ENCODE data around the gene KAZN.

KAZN gene

GRCh38 chr1:14778541-14778897 is 180.0 kb downstream of the KAZN start:
- DNase-seq: no peak

DNA sequence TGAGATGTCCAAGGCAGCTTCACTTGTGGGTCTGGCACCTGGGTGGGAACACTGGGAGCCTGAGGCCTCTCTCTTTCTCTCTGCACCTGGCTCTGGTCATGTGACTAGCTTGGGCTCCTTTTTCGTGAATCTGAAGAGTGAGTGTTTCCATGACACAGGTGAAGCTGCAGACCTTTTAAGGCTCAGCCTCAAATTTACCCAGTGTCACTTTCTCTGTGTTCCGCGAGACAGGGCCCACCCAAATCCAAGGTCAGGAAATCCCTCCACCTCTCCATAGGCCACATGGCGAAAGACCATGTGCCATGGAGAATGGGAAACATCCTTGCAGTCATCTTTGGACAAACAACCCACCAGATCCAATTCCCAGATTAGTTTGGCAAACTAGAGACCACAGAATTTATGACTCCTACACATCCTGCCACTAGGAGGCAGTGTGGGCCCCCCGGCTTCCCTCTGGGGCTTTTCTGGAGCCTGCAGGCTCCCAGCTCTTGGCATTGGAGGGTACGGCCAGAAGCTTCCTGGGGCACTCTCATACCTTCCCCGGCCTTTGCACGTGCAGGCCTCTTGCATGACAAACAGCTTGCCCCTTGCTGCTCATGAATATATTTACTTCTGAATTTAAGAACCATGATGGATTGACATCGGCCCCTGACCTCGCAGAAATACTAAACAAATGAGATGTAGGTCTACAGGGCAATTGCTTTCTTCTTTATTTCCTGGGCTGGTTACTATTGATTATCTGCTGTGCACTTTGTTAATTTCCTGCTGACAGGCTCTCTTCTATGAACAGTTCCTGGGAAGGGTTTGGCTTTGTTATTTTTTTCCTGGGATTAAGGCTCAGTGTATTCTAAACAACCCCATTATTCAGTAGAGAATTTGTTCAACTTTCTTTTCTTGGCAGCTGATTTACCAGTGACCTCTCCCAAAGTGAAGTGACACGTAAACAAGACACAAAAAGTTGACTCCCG is 180.7 kb downstream of the KAZN start:
- DNase-seq: peak; percentile 18

DNA sequence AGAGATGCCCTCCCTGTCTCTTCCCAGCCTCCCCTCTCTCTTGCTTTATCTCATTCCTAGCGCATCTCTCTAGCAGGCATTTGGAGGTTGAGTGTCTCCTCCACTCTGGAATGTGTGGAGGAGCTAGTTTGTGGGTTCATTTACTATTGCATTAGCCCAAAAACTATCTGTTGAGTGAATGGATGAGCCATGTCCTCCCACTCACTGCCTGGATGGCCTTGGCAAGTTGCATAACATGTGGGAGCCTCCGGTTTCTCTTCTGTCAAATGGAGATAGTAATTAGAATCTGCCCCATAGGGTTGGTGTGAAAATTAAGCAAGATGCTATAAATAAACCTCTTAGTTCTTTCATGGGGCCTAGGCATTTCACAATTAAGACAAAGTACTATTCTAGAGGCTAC is 181.8 kb downstream of the KAZN start:
- no peak for DNase-seq

DNA sequence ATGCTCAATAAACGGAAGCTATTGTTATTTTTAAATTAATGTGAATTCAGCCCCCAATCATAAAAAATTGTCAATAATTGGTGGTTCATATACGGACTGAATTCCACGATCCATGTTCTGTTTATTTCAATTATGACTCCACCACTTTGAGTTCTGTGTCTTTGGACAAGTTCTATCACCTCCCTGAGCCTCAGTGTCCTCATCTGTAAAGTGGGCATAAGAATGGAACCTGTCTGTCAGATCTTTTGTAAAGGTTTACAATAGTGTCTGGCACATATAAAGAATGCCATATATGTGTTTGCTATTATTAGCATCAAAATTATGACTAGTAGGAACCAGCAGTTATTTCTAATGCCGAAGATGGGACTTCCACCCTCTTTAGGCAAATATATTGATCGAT is 183.3 kb downstream of the KAZN start:
- DNase-seq: no peak

- DNase-seq: no peak
Measured at GRCh38 chr1:14782741-14783591, 184.5 kb downstream of the KAZN start.

DNA sequence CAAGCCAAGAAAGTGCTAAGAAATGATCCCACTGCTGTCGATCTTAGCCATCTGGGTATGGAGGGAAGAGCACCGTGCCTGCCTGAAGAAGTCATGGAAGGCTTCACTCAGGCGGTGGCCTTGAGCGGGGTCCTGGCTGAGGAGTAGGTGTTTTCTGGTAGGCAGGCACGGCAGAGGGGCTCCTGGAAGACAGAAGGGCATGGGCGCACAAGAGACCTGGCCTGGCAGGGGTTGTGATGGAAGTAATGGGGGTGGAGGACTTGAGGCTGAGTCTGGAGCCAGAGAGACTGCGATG is 185.1 kb downstream of the KAZN start:
- DNase-seq: no peak

GRCh38 chr1:14784790-14785773 is 186.6 kb downstream of the KAZN start:
- no peak for DNase-seq

- no peak for DNase-seq
Measured at GRCh38 chr1:14786109-14786675, 187.7 kb downstream of the KAZN start.

DNA sequence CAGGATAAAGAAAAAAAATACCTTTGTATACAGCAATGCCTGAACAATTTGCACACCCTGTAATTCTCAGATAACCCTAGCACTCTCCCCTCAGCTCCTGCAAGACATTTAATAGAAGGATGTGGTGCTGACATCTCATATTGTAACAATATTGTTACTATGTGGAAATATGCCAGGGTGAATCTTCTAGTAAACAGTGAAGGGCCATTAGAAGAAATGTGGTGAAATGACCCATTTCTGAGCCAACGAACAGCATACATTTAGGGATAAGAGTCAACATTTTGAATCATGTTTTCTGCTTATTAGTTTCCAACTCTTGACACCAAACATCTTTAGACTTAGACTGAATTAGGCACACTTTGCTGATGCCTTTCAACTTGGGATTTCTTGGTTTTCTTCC is 188.2 kb downstream of the KAZN start:
- no peak for DNase-seq

DNA sequence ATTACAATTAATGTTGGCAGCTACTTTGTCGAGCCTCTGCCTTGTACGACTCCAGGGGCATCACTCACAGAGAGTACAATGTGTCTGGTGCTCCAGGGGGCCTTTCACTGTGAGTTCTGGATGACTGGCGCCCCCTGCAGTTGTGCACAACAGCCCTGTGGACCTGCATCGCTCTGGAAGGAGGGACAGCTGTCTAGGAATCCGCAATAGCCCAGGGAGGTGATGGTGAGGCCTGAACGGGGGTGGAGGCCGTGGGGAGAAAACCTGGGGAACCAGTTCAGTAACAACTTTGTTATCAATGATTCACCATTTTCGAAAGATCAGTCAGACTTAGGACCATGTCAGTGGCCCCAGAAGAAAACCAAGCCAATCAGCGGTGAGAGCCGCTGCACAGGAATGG is 189.1 kb downstream of the KAZN start:
- no peak for DNase-seq

- no peak for DNase-seq
Measured at GRCh38 chr1:14788080-14788479, 189.6 kb downstream of the KAZN start.

DNA sequence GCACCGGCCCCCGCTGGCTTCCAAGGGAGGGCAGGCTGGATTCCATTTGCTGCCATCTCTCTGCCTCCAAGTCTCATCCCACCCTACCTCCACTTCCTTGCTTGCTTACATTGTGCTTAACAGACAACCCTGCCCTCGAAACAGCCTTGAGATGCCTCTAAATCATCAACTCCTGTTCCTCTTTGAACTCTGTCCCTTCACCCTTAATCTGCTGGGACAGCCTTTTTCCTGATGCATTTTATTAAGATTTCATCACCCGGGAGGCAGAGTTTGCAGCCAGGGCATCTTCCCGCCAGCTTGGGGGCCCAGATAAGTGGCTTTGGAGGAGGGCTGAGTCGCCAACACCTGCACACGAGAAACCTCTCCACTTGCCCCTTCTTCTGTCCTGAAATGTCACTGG is 192.5 kb downstream of the KAZN start:
- DNase-seq: no peak

- DNase-seq: no peak
Measured at GRCh38 chr1:14791654-14792053, 193.2 kb downstream of the KAZN start.

DNA sequence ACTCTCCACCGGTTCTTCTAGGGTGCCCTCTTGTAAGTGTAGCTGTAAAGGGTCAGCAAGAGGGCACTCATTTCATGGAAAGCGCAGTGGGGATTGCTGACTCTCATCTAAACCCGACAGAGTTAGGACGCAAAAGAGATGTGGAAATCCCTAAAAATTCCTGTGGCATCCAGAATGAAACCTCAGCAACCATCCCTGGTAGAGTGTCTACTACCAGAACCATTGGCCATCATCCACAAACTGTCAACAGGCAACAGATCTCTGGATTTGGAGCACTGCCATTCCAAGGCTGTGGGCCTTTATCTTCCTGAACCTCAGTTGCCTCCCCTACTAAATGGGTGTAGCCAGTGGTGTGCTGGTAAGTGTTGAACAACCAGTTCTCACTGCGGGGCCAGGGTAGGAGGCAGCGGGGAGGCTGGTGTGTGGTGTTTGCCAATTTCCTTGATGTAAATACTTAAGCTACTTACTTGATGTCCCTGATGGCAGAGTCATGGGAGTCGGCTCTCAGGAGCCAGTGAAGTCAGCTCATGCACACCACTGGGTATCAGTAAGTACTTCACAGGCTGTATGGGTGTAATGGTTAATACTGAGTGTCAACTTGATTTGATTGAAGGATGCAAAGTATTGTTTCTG is 195.8 kb downstream of the KAZN start:
- DNase-seq: no peak

- DNase-seq: no peak
Measured at GRCh38 chr1:14794906-14795305, 196.4 kb downstream of the KAZN start.

DNA sequence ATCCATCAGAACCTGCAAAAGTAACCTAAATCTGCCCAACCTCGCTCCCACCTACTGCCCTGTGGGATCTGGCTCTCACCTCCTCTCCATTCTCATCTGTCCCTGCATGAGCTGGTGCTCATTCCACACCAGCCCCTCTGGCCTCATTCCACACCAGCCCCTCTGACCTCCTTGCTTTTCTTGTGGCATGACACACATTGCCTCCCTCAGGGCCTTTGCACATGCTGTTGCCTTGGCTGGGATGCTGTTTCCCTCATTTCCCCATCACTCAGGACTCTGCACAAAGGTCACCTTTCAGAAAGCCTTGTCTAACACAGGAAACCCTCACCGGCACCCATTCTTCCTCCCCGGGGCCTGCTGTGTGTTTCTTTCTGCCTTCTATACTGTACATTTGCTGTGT is 197.1 kb downstream of the KAZN start:
- DNase-seq: no peak

GRCh38 chr1:14800014-14800413 is 201.5 kb downstream of the KAZN start:
- no peak for DNase-seq

DNA sequence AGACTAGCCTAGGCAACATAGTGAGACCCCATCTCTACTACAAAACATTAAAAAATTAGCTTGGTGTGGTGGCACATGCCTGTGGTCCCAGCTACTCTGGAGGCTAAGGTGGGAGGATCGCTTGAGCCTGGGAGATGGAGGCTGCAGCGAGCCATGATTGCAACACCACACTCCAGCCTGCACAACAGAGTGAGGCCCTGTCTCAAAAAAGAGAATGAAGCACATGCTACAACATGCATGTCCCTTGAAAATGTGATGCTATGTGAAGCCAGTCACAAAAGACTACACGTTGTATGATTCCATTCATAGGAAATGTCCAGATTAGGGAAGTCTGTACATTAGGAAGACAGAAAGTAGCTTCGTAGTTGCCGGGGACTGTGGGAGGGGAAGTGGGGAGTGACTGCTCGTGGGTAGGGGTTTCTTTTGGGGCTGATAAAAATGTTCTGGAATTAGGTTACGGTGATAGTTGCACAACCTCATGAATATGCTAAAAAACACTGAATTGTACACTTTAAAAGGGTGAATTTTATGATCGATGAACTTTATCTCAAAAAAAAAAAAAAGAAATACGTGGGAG is 202.1 kb downstream of the KAZN start:
- no peak for DNase-seq

GRCh38 chr1:14803002-14803789 is 204.7 kb downstream of the KAZN start:
- DNase-seq: no peak

- no peak for DNase-seq
Measured at GRCh38 chr1:14804626-14805025, 206.1 kb downstream of the KAZN start.

- no peak for DNase-seq
Measured at GRCh38 chr1:14806772-14807171, 208.3 kb downstream of the KAZN start.
